Astrocyte (in vitro differentiated cells and primary cell): ENCODE data around the gene PLGRKT. TPM values are rescaled to one million over a fixed set of nuclear protein-coding genes. Genes with fewer than 3 reads are reported as not detected.
"Not testable (repeated sequence)": the region's sequence is repeated elsewhere in the genome, so short reads cannot be mapped to it uniquely, and the experiment has no call there.

Experiments
- DNase-seq: peaks from one replicate; pipeline ENCODE4 v3.0.0-alpha.2; 2010; ENCODE audit warnings: low read depth
- FAIRE-seq: peaks from 2 replicates; lab custom pipeline; 2011; peaks lifted over from hg19 to GRCh38; lab: Jason Lieb, UNC
- H2AFZ ChIP-seq: 2 replicates; pipeline ENCODE4 v1.6.0; 2012; ENCODE audit warnings: low read depth, low read length, inconsistent platforms
- H3K27ac ChIP-seq: 2 replicates; pipeline ENCODE4 v1.5.1; 2011; ENCODE audit warnings: low read depth, low read length, inconsistent platforms
- H3K27me3 ChIP-seq: 2 replicates; pipeline ENCODE4 v1.6.0; 2011; ENCODE audit warnings: low read length, inconsistent platforms; ENCODE audit not compliant: insufficient read depth
- H3K36me3 ChIP-seq: 2 replicates; pipeline ENCODE4 v1.5.1; 2011; ENCODE audit warnings: low read length, inconsistent platforms; ENCODE audit not compliant: insufficient read depth
- H3K4me1 ChIP-seq: 2 replicates; pipeline ENCODE4 v1.5.1; 2011; ENCODE audit warnings: low read length, inconsistent platforms; ENCODE audit not compliant: insufficient read depth
- H3K4me2 ChIP-seq: 2 replicates; pipeline ENCODE4 v1.6.0; 2012; ENCODE audit warnings: low read length, inconsistent platforms
- H3K4me3 ChIP-seq: 2 replicates; pipeline ENCODE4 v1.5.1; 2011; ENCODE audit warnings: low read depth, mild to moderate bottlenecking, low read length, inconsistent platforms; ENCODE audit not compliant: insufficient read depth
- H3K79me2 ChIP-seq: 2 replicates; pipeline ENCODE4 v1.6.0; 2012; ENCODE audit warnings: mild to moderate bottlenecking, low read length, inconsistent platforms; ENCODE audit not compliant: insufficient read depth
- H3K9ac ChIP-seq: 2 replicates; pipeline ENCODE4 v1.6.0; 2012; ENCODE audit warnings: mild to moderate bottlenecking, low read length, inconsistent platforms
- H3K9me3 ChIP-seq: 2 replicates; pipeline ENCODE4 v1.5.1; 2012; ENCODE audit warnings: low read depth, mild to moderate bottlenecking, low read length, inconsistent platforms; ENCODE audit not compliant: insufficient read depth
- H4K20me1 ChIP-seq: 2 replicates; pipeline ENCODE4 v1.6.0; 2012; ENCODE audit warnings: low read length, inconsistent platforms; ENCODE audit not compliant: insufficient read depth
- H3K27ac Mint-ChIP-seq: one replicate; pipeline ENCODE4 v1.8.0; 2021; ENCODE audit warnings: mild to moderate bottlenecking, mixed read lengths; ENCODE audit not compliant: unreplicated experiment
- H3K27me3 Mint-ChIP-seq: one replicate; pipeline ENCODE4 v1.8.0; 2021; ENCODE audit warnings: low read depth, mixed read lengths; ENCODE audit not compliant: unreplicated experiment
- H3K36me3 Mint-ChIP-seq: one replicate; pipeline ENCODE4 v1.8.0; 2021; ENCODE audit warnings: low read depth, mixed read lengths; ENCODE audit not compliant: unreplicated experiment
- H3K4me1 Mint-ChIP-seq: one replicate; pipeline ENCODE4 v1.8.0; 2021; ENCODE audit warnings: low read depth, mixed read lengths; ENCODE audit not compliant: unreplicated experiment
- H3K4me3 Mint-ChIP-seq: one replicate; pipeline ENCODE4 v1.8.0; 2021; ENCODE audit warnings: mild to moderate bottlenecking, moderate library complexity, mixed read lengths; ENCODE audit not compliant: unreplicated experiment
- H3K9me3 Mint-ChIP-seq: one replicate; pipeline ENCODE4 v1.8.0; 2021; ENCODE audit warnings: mild to moderate bottlenecking, mixed read lengths; ENCODE audit not compliant: unreplicated experiment
- CTCF ChIP-seq: IDR thresholded peaks from 2 replicates; pipeline ENCODE4 v1.5.1; 2011; ENCODE audit warnings: low read depth, mild to moderate bottlenecking, inconsistent platforms, low read length, moderate library complexity; ENCODE audit not compliant: insufficient read depth
- EZH2 ChIP-seq: IDR thresholded peaks from 2 replicates; pipeline ENCODE4 v1.6.1; 2012; ENCODE audit warnings: mild to moderate bottlenecking, low read length, inconsistent platforms; ENCODE audit not compliant: insufficient read depth
- total RNA-seq: library from RNA; stranded (reverse); gene quantifications from 2 replicates; pipeline ENCODE4 v1.2.1, GENCODE V29; 2021

PLGRKT gene
- total RNA-seq, 1 donor from 2014 or later, result 10.6 TPM

DNA sequence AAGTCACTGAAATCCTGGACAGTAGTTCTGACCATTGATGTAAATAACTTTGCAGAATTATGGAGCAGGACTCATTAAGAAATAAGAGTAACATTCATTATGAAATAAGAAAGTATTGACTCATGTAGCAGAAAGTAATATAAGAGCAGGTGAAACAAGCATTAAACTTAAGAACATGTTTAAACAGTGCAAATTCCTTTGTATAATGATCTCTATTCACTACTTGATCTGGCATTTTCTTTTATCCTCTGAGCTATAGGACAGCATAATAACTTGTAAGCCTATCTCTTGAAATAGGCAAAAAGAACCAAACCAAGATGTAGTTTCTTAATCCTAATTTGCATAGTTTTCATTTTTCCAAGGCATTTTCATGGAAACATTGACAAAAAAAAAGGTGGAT lies 42.3 kb downstream of the PLGRKT start:
- FAIRE-seq, result no peak
- no peak for DNase-seq
- Mint-ChIP-seq H3K27ac (no peak overlapping the region), H3K4me3 (no peak overlapping the region), H3K27me3 (no peaks in the 10 kb centered on the region), H3K9me3 (no peaks in the 10 kb centered on the region), H3K36me3 (no peaks in the 10 kb centered on the region), H3K4me1 (no peaks in the 10 kb centered on the region)
- no peak overlapping the region for H3K27ac ChIP-seq
- H4K20me1 ChIP-seq, result peaks cover 5% of the 10 kb centered on the region
- no peaks in the 10 kb centered on the region for H3K4me1 ChIP-seq
- no peaks in the 10 kb centered on the region for H3K79me2 ChIP-seq
- H3K27me3 ChIP-seq, result no peaks in the 10 kb centered on the region
- no peak overlapping the region for H3K9ac ChIP-seq
- no peak overlapping the region for H3K4me2 ChIP-seq
- H3K4me3 ChIP-seq, result no peak overlapping the region
- no peaks in the 10 kb centered on the region for H3K9me3 ChIP-seq
- TF ChIP-seq EZH2 (no peak), CTCF (no peak)
- no peaks in the 10 kb centered on the region for H3K36me3 ChIP-seq
- H2AFZ ChIP-seq, result no peak overlapping the region

DNA sequence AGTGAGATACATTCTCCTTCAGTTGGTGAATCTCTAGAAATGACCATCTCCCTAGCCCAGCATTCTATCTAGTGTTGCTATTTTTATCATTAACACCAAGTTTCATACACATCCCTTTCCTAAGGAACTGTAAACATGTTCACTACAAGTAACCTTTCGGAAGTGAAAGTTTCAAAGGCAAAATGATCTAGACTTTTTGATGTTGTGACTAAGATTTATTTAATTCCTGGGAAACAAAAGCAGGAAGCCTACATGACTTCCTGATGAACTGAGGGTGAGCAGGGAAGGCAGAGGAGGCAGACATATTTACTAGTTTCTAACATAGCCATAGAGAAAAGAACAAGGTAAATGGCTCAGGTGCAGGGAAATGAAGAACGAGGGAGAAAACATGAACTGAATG lies 43.7 kb downstream of the PLGRKT start:
- H3K27ac Mint-ChIP-seq, H3K9me3 Mint-ChIP-seq, H3K79me2 ChIP-seq, H3K4me1 ChIP-seq, H3K27ac ChIP-seq, H3K27me3 ChIP-seq, H3K36me3 ChIP-seq, H4K20me1 ChIP-seq, H3K9me3 ChIP-seq, H3K4me2 ChIP-seq, H3K27me3 Mint-ChIP-seq, H2AFZ ChIP-seq, DNase-seq, FAIRE-seq, H3K4me3 Mint-ChIP-seq, H3K4me3 ChIP-seq, H3K9ac ChIP-seq, H3K36me3 Mint-ChIP-seq: not testable (repeated sequence)
- peaks cover 10% of the 10 kb centered on the region for H3K4me1 Mint-ChIP-seq

DNA sequence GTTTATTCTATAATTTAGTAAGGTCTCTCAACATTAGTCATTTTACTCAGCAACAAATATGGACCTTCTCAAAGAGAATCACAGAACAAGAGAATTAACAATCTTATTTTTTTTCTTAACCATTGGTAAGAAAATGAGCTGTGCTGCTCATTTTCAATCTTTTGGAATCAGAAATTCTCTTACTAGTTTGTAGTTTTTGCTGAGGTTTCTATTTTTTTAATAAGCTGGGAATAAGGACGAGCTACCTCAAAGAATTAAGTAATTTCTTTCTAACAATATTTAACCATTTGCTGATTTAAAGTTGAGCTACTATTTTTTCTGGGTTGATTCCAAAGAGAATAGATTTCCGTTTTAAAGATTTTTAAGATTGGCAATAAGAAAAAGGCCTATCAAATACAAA lies 44.2 kb downstream of the PLGRKT start:
- Histone ChIP-seq H2AFZ (no peak overlapping the region), H3K27ac (no peak overlapping the region), H4K20me1 (peaks cover 10% of the 10 kb centered on the region), H3K27me3 (no peaks in the 10 kb centered on the region), H3K9me3 (no peaks in the 10 kb centered on the region), H3K4me3 (no peak overlapping the region), H3K4me2 (no peak overlapping the region), H3K9ac (no peak overlapping the region), H3K4me1 (peaks cover 14% of the 10 kb centered on the region), H3K79me2 (no peaks in the 10 kb centered on the region), H3K36me3 (no peaks in the 10 kb centered on the region)
- no peaks in the 10 kb centered on the region for H3K9me3 Mint-ChIP-seq
- no peak for TF ChIP-seq EZH2
- TF ChIP-seq CTCF, result no peak
- no peak overlapping the region for H3K27ac Mint-ChIP-seq
- no peaks in the 10 kb centered on the region for H3K27me3 Mint-ChIP-seq
- H3K4me1 Mint-ChIP-seq, result peaks cover 15% of the 10 kb centered on the region
- H3K4me3 Mint-ChIP-seq, result no peak overlapping the region
- H3K36me3 Mint-ChIP-seq, result no peaks in the 10 kb centered on the region
- FAIRE-seq, result no peak
- no peak for DNase-seq
